GM12892 (cell line): ENCODE data around the gene PRDM15.

Experiments
- POLR2A ChIP-seq: IDR thresholded peaks from 2 replicates; pipeline ENCODE4 v1.6.1; 2011; ENCODE audit warnings: low read depth, low read length, control low read depth
- POLR2AphosphoS5 ChIP-seq: IDR thresholded peaks from 2 replicates; pipeline ENCODE4 v1.6.1; 2011; ENCODE audit warnings: low read depth, low read length, control low read depth

DNA sequence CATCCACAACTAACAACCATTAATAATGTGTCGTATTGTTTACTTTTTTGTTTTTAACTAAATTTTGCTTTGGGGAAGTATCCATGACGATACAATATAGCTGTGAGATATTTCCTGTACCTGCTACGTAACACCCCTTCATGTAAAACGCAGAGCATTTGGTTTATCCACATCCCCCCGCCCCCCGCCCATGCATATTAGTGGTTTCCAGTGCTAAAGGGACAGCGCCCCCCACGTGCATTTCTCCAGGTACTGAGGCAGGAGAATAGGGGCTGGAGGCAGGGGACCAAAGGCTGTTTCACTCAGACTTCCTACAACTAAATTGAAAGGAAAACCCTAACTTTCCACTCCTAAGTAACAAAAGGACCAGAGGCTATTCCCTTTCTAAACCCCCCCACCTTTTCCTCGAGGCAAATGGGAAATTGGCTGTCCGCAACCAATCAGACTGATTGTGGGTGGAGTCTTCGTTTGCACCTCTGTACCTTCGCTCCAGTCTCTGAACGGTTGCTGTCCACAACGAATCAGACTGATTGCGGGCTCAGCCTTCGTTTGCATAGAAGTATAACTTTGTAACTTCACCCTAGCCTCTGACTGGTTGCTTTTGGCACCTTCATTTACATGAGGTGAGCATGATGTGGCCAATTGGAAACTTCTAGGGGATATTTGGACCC, 100.1 kb downstream of the PRDM15 start:
- no peak for TF ChIP-seq POLR2A
- no peak for TF ChIP-seq POLR2AphosphoS5
